Calu3 (cell line): ENCODE measurements around the gene ADPRH. TPM values are rescaled to one million over a fixed set of nuclear protein-coding genes. Genes with fewer than 3 reads are reported as not detected.
A peak's percentile ranks its signal among the peaks of the same experiment; 100 is the strongest.

Experiments
- BruUV-seq: library from RNA; stranded (reverse); fragments of 400-500 nt; replicated peaks from 2 replicates; lab custom pipeline; 2021; lab: Mats Ljungman, UMichigan
- CTCF ChIA-PET: fragments of 300-600 bp; sonication (Branson Sonifier 250); formaldehyde crosslinking; loops from one replicate; lab custom pipeline; 2022; ENCODE audit warnings: antibody characterized with exemption; lab: Charles Lee
- DNase-seq: peaks from one replicate; pipeline ENCODE4 v3.0.0; 2022
- H3K27ac Mint-ChIP-seq: one replicate; pipeline ENCODE4 v1.8.0; 2022; ENCODE audit warnings: mixed read lengths; ENCODE audit not compliant: unreplicated experiment
- H3K27me3 Mint-ChIP-seq: one replicate; pipeline ENCODE4 v1.8.0; 2022; ENCODE audit warnings: mixed read lengths; ENCODE audit not compliant: unreplicated experiment
- H3K36me3 Mint-ChIP-seq: one replicate; pipeline ENCODE4 v1.8.0; 2022; ENCODE audit warnings: mild to moderate bottlenecking, moderate library complexity, mixed read lengths; ENCODE audit not compliant: insufficient read depth, unreplicated experiment
- H3K4me1 Mint-ChIP-seq: one replicate; pipeline ENCODE4 v1.8.0; 2022; ENCODE audit warnings: mild to moderate bottlenecking, low read depth, mixed read lengths; ENCODE audit not compliant: unreplicated experiment
- H3K4me3 Mint-ChIP-seq: one replicate; pipeline ENCODE4 v1.8.0; 2022; ENCODE audit warnings: mild to moderate bottlenecking, low read depth, moderate library complexity, mixed read lengths; ENCODE audit not compliant: unreplicated experiment
- H3K9me3 Mint-ChIP-seq: one replicate; pipeline ENCODE4 v1.8.0; 2022; ENCODE audit warnings: low read depth, mixed read lengths; ENCODE audit not compliant: unreplicated experiment
- CTCF ChIP-seq: fragments of 200-600 bp; IDR thresholded peaks from one replicate; pipeline ENCODE4 v1.8.0; 2022; ENCODE audit warnings: antibody characterized with exemption; ENCODE audit not compliant: unreplicated experiment
- intact Hi-C: fragments of 100-400 bp; cut with micrococcal nuclease; formaldehyde crosslinking; loops from one replicate; pipeline ENCODE4 v1.10.0; 2022; ENCODE audit not compliant: unreplicated experiment
- total RNA-seq: library from RNA; stranded (reverse); gene quantifications from 2 replicates; pipeline ENCODE4 v1.2.3, GENCODE V29; 2022

Gene ADPRH
- total RNA-seq, 1 experiment from 2014 or later = 2.4 TPM

- Mint-ChIP-seq H3K4me3 (no peak within 1 kb of the TSS), H3K36me3 (no peaks in the 10 kb centered on the region), H3K9me3 (no peaks in the 10 kb centered on the region), H3K27ac (peak within 1 kb of the TSS; percentile 15), H3K4me1 (peaks cover 9% of the 10 kb centered on the region), H3K27me3 (peaks cover 9% of the 10 kb centered on the region)
- intact Hi-C loops = no loop called here
- no TSS peak for BruUV-seq
- TF ChIP-seq CTCF = no peak
- peak; percentile 2 for DNase-seq
- CTCF ChIA-PET = no interaction called here
Measured at GRCh38 chr3:119597548-119598288, 18.4 kb downstream of the ADPRH start, which contains the start of gene PLA1A. Gene PLA1A, plus strand, starts transcription at chr3:119597885. Its CDS starts 29 bp downstream, at chr3:119597914.

DNA sequence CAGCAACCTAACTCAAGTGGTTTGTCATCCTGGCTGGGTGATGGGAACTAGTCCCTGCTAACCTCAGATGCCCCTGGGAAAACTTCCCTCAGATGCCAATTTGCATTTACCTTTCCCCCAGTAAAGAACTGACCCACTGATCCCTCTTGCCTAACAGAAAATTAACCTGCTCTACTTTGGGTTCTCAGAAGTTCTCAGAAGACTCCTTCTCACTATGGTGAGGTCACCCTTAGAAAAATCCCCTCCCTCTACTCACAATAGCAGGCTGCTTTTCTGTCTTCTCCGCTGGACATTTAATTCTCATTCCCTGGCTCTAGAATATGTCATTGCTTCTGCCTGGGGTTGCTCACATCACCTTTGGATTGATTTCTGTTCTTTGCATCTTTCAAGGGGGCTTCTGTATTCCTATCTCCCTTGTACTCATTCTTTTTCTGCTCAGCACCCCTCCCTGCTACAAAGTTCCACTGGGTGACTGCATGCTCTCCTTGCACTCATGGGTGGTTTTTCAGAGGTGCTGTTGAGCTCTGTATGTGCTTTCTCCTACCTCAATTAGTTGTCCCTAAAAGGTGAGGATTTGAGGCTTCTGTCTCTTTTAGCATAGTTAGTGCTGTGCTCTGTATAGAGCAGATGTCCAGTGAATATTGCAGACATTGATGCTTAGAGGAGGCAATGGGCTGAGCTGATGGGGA is 19.3 kb downstream of the ADPRH start:
- peaks cover 9% of the 10 kb centered on the region for H3K4me1 Mint-ChIP-seq
- no peak for TF ChIP-seq CTCF
- no peak for DNase-seq
- H3K27ac Mint-ChIP-seq = peak overlapping the region; percentile 15
- BruUV-seq = no TSS peak
- no peak overlapping the region for H3K4me3 Mint-ChIP-seq
- CTCF ChIA-PET = no interaction called here
- no peaks in the 10 kb centered on the region for H3K9me3 Mint-ChIP-seq
- H3K36me3 Mint-ChIP-seq = no peaks in the 10 kb centered on the region
- H3K27me3 Mint-ChIP-seq = peaks cover 9% of the 10 kb centered on the region
- intact Hi-C loops = no loop called here

DNA sequence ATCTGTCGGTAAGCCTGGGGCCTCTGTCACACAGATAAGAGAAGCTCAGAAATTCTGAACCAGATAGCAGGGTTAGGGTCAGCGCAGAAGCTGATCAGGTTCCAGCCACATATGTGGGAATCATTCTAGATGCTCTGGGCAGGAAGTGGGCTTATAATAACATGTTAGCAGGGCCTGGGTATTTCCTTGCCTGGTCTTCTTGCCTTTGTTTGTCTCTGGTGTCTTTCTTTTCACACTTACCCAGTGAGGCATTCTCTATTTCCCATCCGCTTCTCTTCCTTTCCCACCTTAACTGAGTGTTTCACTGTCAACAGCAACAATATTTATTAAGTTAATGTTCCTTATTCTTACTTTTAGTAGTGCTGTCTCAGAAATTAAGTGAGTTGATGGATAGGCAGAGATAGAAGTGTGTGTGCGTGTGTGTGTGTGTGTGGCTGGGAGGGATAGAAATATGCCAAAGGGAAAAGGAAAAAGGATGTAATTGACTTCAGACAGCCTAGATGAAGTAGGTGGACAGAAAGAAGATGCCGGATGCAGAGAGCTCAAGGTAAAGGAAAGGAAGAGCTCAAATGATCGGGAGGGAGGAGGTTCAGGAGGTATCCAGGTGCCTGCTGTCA is 20.4 kb downstream of the ADPRH start:
- intact Hi-C loops = no loop called here
- peaks cover 9% of the 10 kb centered on the region for H3K27me3 Mint-ChIP-seq
- peaks cover 9% of the 10 kb centered on the region for H3K4me1 Mint-ChIP-seq
- no peak overlapping the region for H3K27ac Mint-ChIP-seq
- no TSS peak for BruUV-seq
- H3K9me3 Mint-ChIP-seq = no peaks in the 10 kb centered on the region
- H3K4me3 Mint-ChIP-seq = no peak overlapping the region
- CTCF ChIA-PET = no interaction called here
- no peaks in the 10 kb centered on the region for H3K36me3 Mint-ChIP-seq
- no peak for TF ChIP-seq CTCF
- DNase-seq = no peak

- Mint-ChIP-seq H3K27ac (no peak overlapping the region), H3K9me3 (no peaks in the 10 kb centered on the region), H3K4me1 (peaks cover 9% of the 10 kb centered on the region), H3K36me3 (no peaks in the 10 kb centered on the region), H3K27me3 (peaks cover 13% of the 10 kb centered on the region), H3K4me3 (no peak overlapping the region)
- DNase-seq = no peak
- BruUV-seq = no TSS peak
- no peak for TF ChIP-seq CTCF
- CTCF ChIA-PET = no interaction called here
- intact Hi-C loops = no loop called here
Measured at GRCh38 chr3:119600732-119601131, 21.4 kb downstream of the ADPRH start.
